Choroid plexus epithelial cell (primary cell): ENCODE measurements around the gene GMPPA.
A peak's percentile ranks its signal among the peaks of the same experiment; 100 is the strongest.

Experiments used
- DNase-seq: peaks from one replicate; pipeline ENCODE4 v3.0.0-alpha.2; 2010; ENCODE audit warnings: low read depth
- H3K4me3 ChIP-seq: 2 replicates; pipeline ENCODE4 v1.5.1; 2011; ENCODE audit warnings: low read depth, mild to moderate bottlenecking, control low read depth, low read length, moderate library complexity
- TF ChIP-seq, protein P1 (sequence below): conservative IDR thresholded peaks from 2 replicates; pipeline ENCODE4 v1.5.1; 2011; ENCODE audit warnings: low read depth, mild to moderate bottlenecking, control low read depth, inconsistent platforms, low read length, moderate library complexity

GMPPA gene

DNA sequence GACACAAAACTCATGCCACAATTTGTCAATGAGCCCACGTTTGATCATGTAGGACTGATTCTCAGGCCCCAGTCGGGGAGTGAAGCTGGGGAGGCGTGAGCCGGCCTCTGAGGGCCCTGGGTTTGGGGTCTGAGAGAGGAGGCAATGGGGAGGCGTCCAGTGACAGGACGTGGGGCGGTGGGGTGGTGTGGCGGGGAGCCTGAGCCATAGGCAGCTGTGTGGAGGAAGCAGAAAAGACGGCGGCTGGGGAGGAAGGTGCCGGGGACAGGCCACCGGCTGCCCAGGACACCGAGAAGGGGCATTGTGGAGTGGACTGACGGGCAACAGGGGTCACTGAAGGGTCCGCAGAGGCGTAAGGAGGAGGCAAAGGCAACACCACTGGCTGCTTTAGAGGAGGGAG is 37.7 kb downstream of the GMPPA start:
- DNase-seq, result no peak
- no peak overlapping the region for H3K4me3 ChIP-seq
- TF ChIP-seq, protein P1, sequence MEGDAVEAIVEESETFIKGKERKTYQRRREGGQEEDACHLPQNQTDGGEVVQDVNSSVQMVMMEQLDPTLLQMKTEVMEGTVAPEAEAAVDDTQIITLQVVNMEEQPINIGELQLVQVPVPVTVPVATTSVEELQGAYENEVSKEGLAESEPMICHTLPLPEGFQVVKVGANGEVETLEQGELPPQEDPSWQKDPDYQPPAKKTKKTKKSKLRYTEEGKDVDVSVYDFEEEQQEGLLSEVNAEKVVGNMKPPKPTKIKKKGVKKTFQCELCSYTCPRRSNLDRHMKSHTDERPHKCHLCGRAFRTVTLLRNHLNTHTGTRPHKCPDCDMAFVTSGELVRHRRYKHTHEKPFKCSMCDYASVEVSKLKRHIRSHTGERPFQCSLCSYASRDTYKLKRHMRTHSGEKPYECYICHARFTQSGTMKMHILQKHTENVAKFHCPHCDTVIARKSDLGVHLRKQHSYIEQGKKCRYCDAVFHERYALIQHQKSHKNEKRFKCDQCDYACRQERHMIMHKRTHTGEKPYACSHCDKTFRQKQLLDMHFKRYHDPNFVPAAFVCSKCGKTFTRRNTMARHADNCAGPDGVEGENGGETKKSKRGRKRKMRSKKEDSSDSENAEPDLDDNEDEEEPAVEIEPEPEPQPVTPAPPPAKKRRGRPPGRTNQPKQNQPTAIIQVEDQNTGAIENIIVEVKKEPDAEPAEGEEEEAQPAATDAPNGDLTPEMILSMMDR, result no peak

DNA sequence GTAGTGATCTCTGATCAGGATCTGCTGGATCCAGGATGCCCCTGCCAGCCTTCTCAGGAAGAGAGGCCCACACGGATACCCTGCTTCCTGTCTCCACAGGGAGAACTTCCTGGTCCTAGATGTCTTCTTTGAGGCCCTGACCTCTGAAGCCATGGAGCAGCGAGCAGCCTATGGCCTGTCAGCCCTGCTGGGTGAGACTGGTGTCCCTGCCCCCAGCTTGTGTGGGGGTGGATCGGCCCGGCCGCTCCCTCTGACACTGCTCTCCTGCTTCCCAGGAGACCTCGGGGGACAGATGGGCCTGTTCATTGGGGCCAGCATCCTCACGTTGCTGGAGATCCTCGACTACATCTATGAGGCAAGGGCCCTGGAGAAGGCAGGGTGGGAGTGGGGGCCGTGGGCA is 38.3 kb downstream of the GMPPA start:
- H3K4me3 ChIP-seq, result no peak overlapping the region
- TF ChIP-seq, protein P1, result no peak
- DNase-seq, result no peak

DNA sequence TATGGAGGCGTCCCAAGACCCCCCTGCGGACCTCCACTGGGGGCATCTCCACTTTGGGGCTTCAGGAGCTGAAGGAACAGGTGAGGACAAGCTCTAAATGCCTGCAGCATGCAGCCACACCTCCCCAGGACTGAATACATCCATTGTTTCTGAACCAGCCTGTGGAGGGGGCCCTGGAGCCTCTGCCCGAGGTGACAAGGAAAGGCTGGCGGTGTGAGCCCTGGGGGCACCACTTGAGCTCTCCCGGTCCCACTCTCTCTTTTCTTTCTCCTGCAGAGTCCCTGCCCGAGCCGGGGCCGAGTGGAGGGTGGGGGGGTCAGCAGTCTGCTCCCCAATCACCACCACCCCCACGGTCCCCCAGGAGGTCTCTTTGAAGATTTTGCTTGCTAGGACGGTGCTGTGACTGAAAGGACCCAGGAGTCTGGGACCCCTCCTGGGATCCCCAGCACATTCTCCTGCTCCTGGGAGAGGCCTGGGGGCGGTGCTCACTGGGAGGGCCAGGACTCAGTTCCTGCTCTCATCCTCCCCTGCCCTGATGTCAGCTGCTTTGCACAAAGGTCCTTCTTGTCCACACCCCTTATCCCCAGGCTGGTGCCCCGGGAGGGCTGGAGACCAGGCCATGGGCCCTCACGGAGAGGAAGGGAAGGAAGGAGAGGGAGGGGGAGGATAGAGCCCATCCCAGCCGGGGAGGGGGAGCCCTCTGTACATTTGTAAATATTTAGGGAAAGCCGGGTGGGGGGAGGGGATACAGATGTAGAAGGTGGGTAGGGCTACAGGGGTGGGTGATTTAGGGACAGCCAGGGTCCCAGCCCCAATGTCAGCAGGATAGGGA is 39.2 kb downstream of the GMPPA start:
- H3K4me3 ChIP-seq, result no peak overlapping the region
- TF ChIP-seq, protein P1, result peak; percentile 20
- peak; percentile 12 for DNase-seq

DNA sequence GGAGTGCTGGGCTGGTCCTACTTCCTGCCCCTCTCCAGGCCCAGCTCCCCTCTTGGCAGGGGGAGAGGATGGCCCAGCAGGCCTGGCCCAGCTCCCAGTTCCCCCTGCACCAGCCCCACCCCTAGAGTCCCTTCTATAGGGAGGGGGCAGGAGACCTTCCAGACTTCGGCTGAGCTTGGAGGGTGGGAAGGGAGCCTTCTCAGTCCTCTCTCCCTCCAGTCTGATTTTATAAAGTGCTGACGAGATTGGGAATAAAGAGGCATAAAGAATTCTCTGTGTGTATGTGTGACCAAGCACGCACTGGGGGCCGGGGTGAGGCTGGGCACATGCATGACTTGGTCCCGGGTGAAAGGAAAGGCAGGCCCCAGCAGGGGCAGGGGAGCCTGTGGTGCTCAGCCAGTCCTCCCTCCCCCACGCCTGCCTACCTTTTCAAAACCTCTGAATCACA is 39.8 kb downstream of the GMPPA start:
- peak; percentile 53 for DNase-seq
- no peak overlapping the region for H3K4me3 ChIP-seq

DNA sequence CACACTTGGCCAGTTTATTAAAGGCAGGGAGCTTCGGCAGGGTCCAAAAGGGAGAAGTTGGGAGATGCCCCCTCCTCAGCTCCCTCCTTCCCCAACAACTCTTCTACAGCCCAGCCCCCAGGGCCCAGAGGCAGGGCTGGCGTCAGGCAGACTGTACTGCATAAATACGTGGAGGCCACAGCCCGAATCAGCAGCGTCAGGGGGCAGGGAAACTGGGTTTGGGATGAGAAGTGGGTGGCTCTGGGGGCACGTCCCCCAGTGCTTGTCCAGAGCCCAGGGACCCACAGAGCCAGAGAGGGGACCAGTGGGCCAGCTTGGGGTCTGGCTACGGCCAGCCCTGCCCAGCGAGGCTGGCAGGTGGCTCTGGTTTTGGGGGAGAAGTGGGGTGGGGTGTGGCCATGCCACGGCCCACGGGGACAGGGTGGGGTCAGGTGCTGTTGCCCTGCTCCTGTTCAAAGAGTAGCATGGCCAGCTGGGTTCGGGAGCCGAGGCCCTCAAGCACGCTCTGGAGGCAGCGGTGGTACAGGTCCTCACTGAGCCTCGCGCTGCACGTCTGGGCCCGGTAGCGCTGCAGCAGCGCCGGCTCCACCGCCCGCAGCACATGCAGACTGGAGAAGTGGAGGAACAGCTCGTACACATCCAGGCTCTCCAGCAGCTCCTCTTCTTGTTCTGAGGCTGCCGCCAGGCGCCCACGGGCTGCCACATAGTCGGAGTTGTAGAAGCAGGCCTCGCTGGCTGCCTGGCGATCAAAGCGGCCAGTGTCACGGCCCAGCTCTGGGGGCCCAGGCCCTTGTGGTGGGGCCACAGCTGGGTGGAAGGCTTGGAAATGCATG is 40.5 kb downstream of the GMPPA start:
- H3K4me3 ChIP-seq, result no peak overlapping the region
- TF ChIP-seq, protein P1, result no peak
- no peak for DNase-seq

More for the DNA sequence above, 39.8 kb downstream of the GMPPA start:
- TF ChIP-seq, protein P1, result no peak

DNA sequence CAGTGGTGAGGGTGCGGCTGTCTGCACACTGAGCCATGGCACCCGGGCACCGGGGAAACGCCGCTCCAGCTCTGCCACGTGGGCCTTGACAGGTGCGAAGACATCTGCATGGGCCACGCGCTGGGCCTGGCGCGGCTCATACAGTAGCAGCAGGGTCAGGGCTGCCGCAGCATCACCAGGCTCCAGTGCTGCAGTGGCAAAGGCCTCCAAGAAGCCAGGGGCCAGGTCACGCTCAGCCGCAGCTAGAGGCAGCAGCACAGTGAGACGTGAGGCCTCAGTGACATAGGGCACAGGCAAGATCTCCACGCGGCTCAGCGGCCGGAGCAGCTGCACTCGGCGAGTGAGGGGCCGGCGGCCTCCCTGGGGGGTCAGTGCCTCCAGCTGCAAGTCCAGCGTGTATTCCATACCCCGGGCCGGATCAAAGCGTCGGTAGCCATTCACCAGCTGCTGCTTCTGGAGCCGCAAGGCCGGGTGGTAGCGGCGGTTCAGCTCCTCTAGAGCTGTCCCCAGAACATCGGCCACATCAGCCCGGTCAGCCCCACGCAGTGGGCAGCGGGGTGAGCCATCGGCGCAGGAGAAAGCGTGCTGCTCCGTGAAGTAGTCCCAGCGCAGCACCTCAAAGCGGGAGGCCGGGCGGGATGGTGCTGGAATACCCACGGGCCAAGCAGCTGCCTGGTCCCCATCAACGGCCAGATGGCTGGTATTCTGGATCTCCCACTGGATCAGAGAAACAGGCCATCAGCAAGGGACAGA is 41.4 kb downstream of the GMPPA start:
- H3K4me3 ChIP-seq, result no peak overlapping the region
- DNase-seq, result no peak
- TF ChIP-seq, protein P1, result no peak
